Adrenal gland (tissue), 12 donors: ENCODE measurements around the gene GFOD2. TPM values are rescaled to one million over a fixed set of nuclear protein-coding genes. Genes with fewer than 3 reads are reported as not detected.

ENCODE experiments used
- DNase-seq, 7 donors: peaks; one replicate each; pipeline ENCODE4 v3.0.0-alpha.2; 2019 to 2020
- H3K27ac ChIP-seq, 5 donors: fragments of 200-600 bp; sonication (generic) in 4 of 5; 1 replicate in 3 of 5; 2 replicates in 2 of 5; pipeline versions ENCODE4 v1.5.1 to v1.8.0; 2016 to 2020; ENCODE audit warnings: mild to moderate bottlenecking in 1 of 5
- H3K27me3 ChIP-seq: fragments of 200-600 bp; 2 replicates; pipeline ENCODE4 v1.8.0; 2021
- H3K36me3 ChIP-seq, 2 donors: fragments of 200-600 bp; replicated peaks in 1 of 2; 1 replicate in 1 of 2; 2 replicates in 1 of 2; pipeline versions ENCODE4 v1.5.1 to v1.8.0; 2018 to 2022
- H3K4me1 ChIP-seq, 2 donors: fragments of 200-600 bp; replicated peaks in 1 of 2; 1 replicate in 1 of 2; 2 replicates in 1 of 2; pipeline versions ENCODE4 v1.5.1 to v1.8.0; 2018 to 2021
- H3K4me3 ChIP-seq, 4 donors: fragments of 200-600 bp; sonication (generic) in 3 of 4; one replicate each; pipeline ENCODE4 v1.5.1; 2016 to 2018
- H3K9me3 ChIP-seq, 3 donors: fragments of 200-600 bp; sonication (generic) in 1 of 3; replicated peaks in 1 of 3; 1 replicate in 2 of 3; 2 replicates in 1 of 3; pipeline versions ENCODE4 v1.5.1 to v1.8.0; 2016 to 2021
- CTCF ChIP-seq, 6 experiments: fragments of 450-650 bp in 4 of 6; fragments of 200-600 bp in 2 of 6; sonication (generic) in 1 of 6; IDR thresholded peaks; 1 replicate in 5 of 6; 2 replicates in 1 of 6; pipeline versions ENCODE4 v1.5.1 to v1.8.0; 2016 to 2021; ENCODE audit warnings: antibody characterized with exemption in 6 of 6, mild to moderate bottlenecking in 2 of 6, moderate library complexity in 1 of 6
- POLR2A ChIP-seq, 2 donors: fragments of 450-650 bp; IDR thresholded peaks; one replicate each; pipeline ENCODE4 v1.6.1; 2017; ENCODE audit warnings: antibody characterized with exemption in 2 of 2, mild to moderate bottlenecking in 2 of 2, moderate library complexity in 1 of 2
- WGBS, 4 donors: extraction: QIAGEN DNeasy Blood & Tissue Kit in 2 of 4; methylation state at CpG; one replicate each; pipeline versions ENCODE4 v1.1.5 to v1.1.7; 2013 to 2017; 5-methylcytosine and 5-hydroxymethylcytosine counted together
- intact Hi-C, 2 donors: fragments of 100-400 bp; cut with DNase I; formaldehyde crosslinking; loops; one replicate each; pipeline versions ENCODE4 v1.14.1 to v1.15.0; 2022 to 2023
- polyA plus RNA-seq, 3 donors: library from polyadenylated mRNA; stranded (reverse); fragments of 200-250 nt in 2 of 3; fragments of 350-450 nt in 1 of 3; fragmentation: Illumina TruSeq in 1 of 3; extraction: RNeasy Lipid Tissue Mini Kit (QIAGEN cat#74804) in 1 of 3; gene quantifications; one replicate each; pipeline ENCODE4 v1.2.3, GENCODE V29; 2013 to 2014
- total RNA-seq, 9 donors: library from RNA; depleted of rRNA in 4 of 9; stranded (reverse); fragments of >200 nt in 4 of 9; fragments of 120-200 nt in 1 of 9; fragmentation: NEBNext Ultra II Directional in 1 of 9; extraction: Animal tissue kit (Norgen Biotek cat#: 25700) in 1 of 9; gene quantifications; one replicate each; pipeline versions ENCODE4 v1.1.0 to v1.2.4, GENCODE V29; 2013 to 2023
- donor health status: healthy with polysubstance abuse.
- donor health status: Bipolar disorder and iron deficiency.
- donor health status: DM: yes; HTN: yes; CAD: no.
- donor health status: DM: no; HTN: no; CAD: no.
- donor health status: DM: no; HTN: no; CAD: no.
- donor health status: DM: yes; HTN: yes; CAD: no.

The GFOD2 gene
- total and polyA plus RNA-seq, 12 donors, result 14.2 to 43.5 (median 16.7) TPM

DNA sequence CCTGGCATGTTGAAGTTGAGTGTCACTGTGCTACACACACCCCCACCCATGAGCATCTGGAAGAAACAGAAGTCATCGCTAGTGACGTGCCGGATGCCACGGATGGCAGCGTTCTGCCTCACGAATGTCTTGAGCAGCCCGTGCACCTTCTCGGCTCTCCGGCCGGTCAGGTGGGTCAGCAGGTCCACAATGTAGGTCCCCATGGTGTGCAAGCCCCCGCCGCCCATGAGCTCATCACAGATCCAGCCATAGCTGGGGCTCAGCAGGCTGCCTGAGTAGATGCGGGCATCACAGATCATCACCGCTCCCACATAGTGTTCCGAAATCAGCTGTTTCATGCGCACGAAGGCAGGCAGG lies 43.6 kb downstream of the GFOD2 start:
- WGBS, 4 donors, result 94 to 100% (median 97%) methylated on average over 3 to 17 of the region's 17 CpGs
- peaks cover 12 to 26% of the 10 kb centered on the region in 2 donors for H3K4me1 ChIP-seq
- TF ChIP-seq CTCF (IDR thresholded peaks at IDR 0.05) (no peak), POLR2A (IDR thresholded peaks at IDR 0.05) (no peak)
- no peaks in the 10 kb centered on the region for H3K9me3 ChIP-seq
- intact Hi-C loops, result loop anchor here (10.0 kb wide), 3 partner anchors 139 to 359 kb away; no protein-coding TSS in a partner anchor
- no peak overlapping the region for H3K27ac ChIP-seq
- H3K27me3 ChIP-seq, result no peaks in the 10 kb centered on the region
- no peak for DNase-seq
- H3K4me3 ChIP-seq, result no peak overlapping the region
- H3K36me3 ChIP-seq, result peaks cover 0 to 9% of the 10 kb centered on the region in 2 donors

GRCh38 chr16:67674851-67675578 lies 44.1 kb downstream of the GFOD2 start:
- WGBS, 4 donors, result 92 to 100% (median 95%) methylated on average over 1 to 28 of the region's 28 CpGs
- intact Hi-C loops, result loop anchor here (5.0 to 10.0 kb wide), 4 partner anchors 140 to 360 kb away; no protein-coding TSS in a partner anchor
- TF ChIP-seq POLR2A (IDR thresholded peaks at IDR 0.05), result no peak
- TF ChIP-seq CTCF (IDR thresholded peaks at IDR 0.05), result no peak
- Histone ChIP-seq H3K27me3 (no peaks in the 10 kb centered on the region), H3K36me3 (peaks cover 0 to 9% of the 10 kb centered on the region in 2 donors), H3K9me3 (no peaks in the 10 kb centered on the region), H3K4me3 (no peak overlapping the region), H3K27ac (peak overlapping the region in 2 of 5 donors; percentile 72 to 87), H3K4me1 (peaks cover 12 to 26% of the 10 kb centered on the region in 2 donors)
- DNase-seq, result no peak

DNA sequence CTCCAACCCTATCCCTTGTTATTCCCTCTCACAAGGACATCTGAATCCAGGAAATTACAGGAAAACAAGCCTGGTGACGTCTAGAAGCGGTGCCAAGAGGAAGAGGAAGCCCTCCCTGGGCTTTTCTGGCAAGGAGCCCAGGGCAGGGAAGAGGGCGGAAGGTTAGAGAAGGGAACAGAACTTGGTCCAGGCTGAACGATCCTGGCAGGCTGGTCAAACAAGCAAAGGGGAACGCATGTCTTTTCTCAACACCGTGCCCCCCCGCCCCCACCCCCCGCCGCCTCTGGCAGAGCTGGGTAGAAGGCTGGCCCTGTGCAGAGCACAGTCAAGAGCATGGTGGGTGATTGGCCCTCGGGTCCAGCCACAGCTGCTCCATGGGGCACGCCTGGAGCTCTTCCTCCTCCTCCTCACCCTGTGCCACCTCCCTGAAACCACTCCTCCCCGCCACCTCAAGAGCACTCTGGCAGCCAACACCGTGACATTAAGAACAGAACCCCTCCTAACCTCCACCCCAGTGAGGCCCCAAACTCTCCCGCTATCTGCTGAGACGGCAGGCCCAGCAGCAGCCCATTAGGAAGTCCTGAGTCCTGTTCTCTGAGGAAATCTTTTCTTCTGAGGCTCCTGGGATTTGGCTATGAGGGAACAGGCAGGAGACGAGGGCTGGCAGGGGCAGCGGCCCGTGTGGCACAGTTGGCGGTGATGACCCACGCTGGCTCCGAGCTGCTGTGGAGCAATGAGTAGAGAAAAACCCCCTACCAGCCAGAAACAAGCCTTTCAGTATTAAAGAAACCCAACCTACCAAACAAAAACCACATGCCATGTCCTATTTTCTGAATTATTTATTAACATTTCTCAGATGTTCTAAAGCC lies 45.2 kb downstream of the GFOD2 start:
- DNase-seq, result peak; percentile 62 to 86 (median 73)
- peak overlapping the region; percentile 18 to 87 (median 47) for H3K27ac ChIP-seq
- TF ChIP-seq CTCF (IDR thresholded peaks at IDR 0.05) (no peak), POLR2A (IDR thresholded peaks at IDR 0.05) (no peak)
- 40 to 57% (median 50%) methylated on average over 18 to 21 of the region's 21 CpGs for WGBS, 4 donors
- no peaks in the 10 kb centered on the region for H3K9me3 ChIP-seq
- peaks cover 12 to 26% of the 10 kb centered on the region in 2 donors for H3K4me1 ChIP-seq
- H3K36me3 ChIP-seq, result peaks cover 0 to 9% of the 10 kb centered on the region in 2 donors
- intact Hi-C loops, result loop anchor here (5.0 to 10.0 kb wide), 4 partner anchors 141 to 361 kb away; no protein-coding TSS in a partner anchor
- H3K27me3 ChIP-seq, result no peaks in the 10 kb centered on the region
- no peak overlapping the region for H3K4me3 ChIP-seq
